OCI-LY7 (cell line): ENCODE data around the gene AKT1.

Experiments used
- CTCF ChIP-seq: fragments of 200-600 bp; sonication (generic); conservative IDR thresholded peaks from 2 replicates; pipeline ENCODE4 v1.5.1; 2014; ENCODE audit warnings: mild to moderate bottlenecking, antibody characterized with exemption, low read length, moderate library complexity, mixed read lengths
- EZH2phosphoT487 ChIP-seq: fragments of 200-600 bp; sonication (generic); IDR thresholded peaks from 2 replicates; pipeline ENCODE4 v1.6.1; 2018; ENCODE audit warnings: low read depth, borderline replicate concordance, mild to moderate bottlenecking, mixed run types, antibody characterized with exemption, low read length, moderate library complexity, mixed read lengths

GRCh38 chr14:104766863-104767633 is 28.5 kb downstream of the AKT1 start:
- no peak for TF ChIP-seq CTCF
- no peak for TF ChIP-seq EZH2phosphoT487
